22Rv1 (cell line): ENCODE results near the gene DEFB131B.

ENCODE experiments used
- CTCF ChIP-seq: fragments of 450-650 bp; IDR thresholded peaks from 2 replicates; pipeline ENCODE4 v1.5.1; 2017; ENCODE audit warnings: mild to moderate bottlenecking
- ZFX ChIP-seq: fragments of 450-650 bp; IDR thresholded peaks from 2 replicates; pipeline ENCODE4 v1.6.1; 2017; ENCODE audit warnings: antibody characterized with exemption, borderline replicate concordance

GRCh38 chr11:71933141-71933933 lies 55.1 kb downstream of the DEFB131B start:
- TF ChIP-seq CTCF (no peak), ZFX (no peak)
